GM23338 (cell line): ENCODE measurements around the gene SNAI1. TPM values are rescaled to one million over a fixed set of nuclear protein-coding genes. Genes with fewer than 3 reads are reported as not detected.

ENCODE experiments used
- ATAC-seq: fragments of 200-7000 bp; cut with Tn5 transposase; 3 replicates; pipeline ENCODE4 v1.9.1; 2020
- DNase-seq: peaks from one replicate; pipeline ENCODE4 v3.0.0-alpha.2; 2015; ENCODE audit warnings: low spot score
- H2AFZ ChIP-seq: fragments of 200-600 bp; sonication (generic); 2 replicates; pipeline ENCODE4 v1.8.0; 2016; ENCODE audit warnings: antibody characterized with exemption, mild to moderate bottlenecking, moderate library complexity
- H3F3A ChIP-seq: fragments of 200-600 bp; sonication (generic); replicated peaks from 2 replicates; pipeline ENCODE4 v1.8.0; 2017; ENCODE audit warnings: antibody characterized with exemption, mixed run types, low read depth
- H3K27ac ChIP-seq: fragments of 200-600 bp; sonication (generic); 2 replicates; pipeline ENCODE4 v1.6.1; 2016; ENCODE audit warnings: low read depth
- H3K27me3 ChIP-seq: fragments of 200-600 bp; sonication (generic); 2 replicates; pipeline ENCODE4 v1.8.0; 2016; ENCODE audit warnings: mild to moderate bottlenecking, mixed run types, moderate library complexity; ENCODE audit not compliant: insufficient read depth
- H3K36me3 ChIP-seq: fragments of 200-600 bp; sonication (generic); 2 replicates; pipeline ENCODE4 v1.8.0; 2016; ENCODE audit warnings: mild to moderate bottlenecking; ENCODE audit not compliant: insufficient read depth
- H3K4me1 ChIP-seq: fragments of 200-600 bp; sonication (generic); 2 replicates; pipeline ENCODE4 v1.8.0; 2016; ENCODE audit warnings: mild to moderate bottlenecking, moderate library complexity; ENCODE audit not compliant: insufficient read depth
- H3K4me2 ChIP-seq: fragments of 200-600 bp; sonication (generic); 2 replicates; pipeline ENCODE4 v1.7.1; 2017; ENCODE audit warnings: mixed run types
- H3K4me3 ChIP-seq: fragments of 200-600 bp; sonication (generic); 2 replicates; pipeline ENCODE4 v1.6.1; 2016; ENCODE audit warnings: mixed run types
- H3K79me2 ChIP-seq: fragments of 200-600 bp; sonication (generic); replicated peaks from 2 replicates; pipeline ENCODE4 v1.8.0; 2017; ENCODE audit warnings: mild to moderate bottlenecking; ENCODE audit not compliant: insufficient read depth
- H3K9me2 ChIP-seq: fragments of 200-600 bp; sonication (generic); 2 replicates; pipeline ENCODE4 v1.8.0; 2017; ENCODE audit not compliant: insufficient read depth
- H4K20me1 ChIP-seq: fragments of 200-600 bp; sonication (generic); replicated peaks from 2 replicates; pipeline ENCODE4 v1.8.0; 2017; ENCODE audit warnings: mild to moderate bottlenecking; ENCODE audit not compliant: insufficient read depth
- H3K27ac Mint-ChIP-seq: 2 replicates; pipeline ENCODE4 v1.8.0; 2020; ENCODE audit warnings: inconsistent platforms, mild to moderate bottlenecking, moderate library complexity, mixed read lengths
- H3K27me3 Mint-ChIP-seq: 3 replicates; pipeline ENCODE4 v1.8.0; 2022; ENCODE audit warnings: low read depth, mild to moderate bottlenecking, moderate library complexity, mixed read lengths, inconsistent platforms; ENCODE audit not compliant: insufficient read depth, poor library complexity
- H3K36me3 Mint-ChIP-seq: 3 replicates; pipeline ENCODE4 v1.8.0; 2021; ENCODE audit warnings: low read depth, mild to moderate bottlenecking, inconsistent platforms, moderate library complexity, mixed read lengths
- H3K4me1 Mint-ChIP-seq: 3 replicates; pipeline ENCODE4 v1.8.0; 2020; ENCODE audit warnings: mild to moderate bottlenecking, inconsistent platforms, mixed read lengths
- H3K4me3 Mint-ChIP-seq: 3 replicates; pipeline ENCODE4 v1.8.0; 2021; ENCODE audit warnings: moderate library complexity, mild to moderate bottlenecking, inconsistent platforms, mixed read lengths
- H3K9me3 Mint-ChIP-seq: 3 replicates; pipeline ENCODE4 v1.8.0; 2020; ENCODE audit warnings: moderate library complexity, mild to moderate bottlenecking, inconsistent platforms, mixed read lengths
- CREB1 ChIP-seq: fragments of 250-450 bp; sonication (Bioruptor Pico); IDR thresholded peaks from 2 replicates; pipeline ENCODE4 v1.5.0; 2020; ENCODE audit warnings: low read depth, mild to moderate bottlenecking, moderate library complexity
- ETS1 ChIP-seq: IDR thresholded peaks from 2 replicates; pipeline ENCODE4 v1.6.1; 2016; ENCODE audit warnings: antibody characterized with exemption
- EZH2 ChIP-seq: fragments of 200-600 bp; sonication (generic); IDR thresholded peaks from one replicate; pipeline ENCODE4 v1.8.0; 2017; ENCODE audit warnings: antibody characterized with exemption, mild to moderate bottlenecking, low read depth; ENCODE audit not compliant: unreplicated experiment
- EZH2phosphoT487 ChIP-seq: fragments of 200-600 bp; sonication (generic); IDR thresholded peaks from one replicate; pipeline ENCODE4 v1.8.1; 2018; ENCODE audit warnings: antibody characterized with exemption; ENCODE audit not compliant: unreplicated experiment
- JUNB ChIP-seq: IDR thresholded peaks from one replicate; pipeline ENCODE4 v1.6.1; 2016; ENCODE audit warnings: antibody characterized with exemption; ENCODE audit not compliant: unreplicated experiment
- NANOG ChIP-seq: IDR thresholded peaks from 2 replicates; pipeline ENCODE4 v1.6.1; 2016; ENCODE audit warnings: antibody characterized with exemption, borderline replicate concordance
- POLR2AphosphoS5 ChIP-seq: IDR thresholded peaks from 2 replicates; pipeline ENCODE4 v1.6.1; 2016; ENCODE audit warnings: antibody characterized with exemption, low read depth
- REST ChIP-seq: IDR thresholded peaks from one replicate; pipeline ENCODE4 v1.6.1; 2018; ENCODE audit warnings: antibody characterized with exemption; ENCODE audit not compliant: unreplicated experiment
- STAT1 ChIP-seq: IDR thresholded peaks from one replicate; pipeline ENCODE4 v1.6.1; 2016; ENCODE audit warnings: antibody characterized with exemption; ENCODE audit not compliant: unreplicated experiment
- ZNF114 ChIP-seq: fragments of 250-450 bp; sonication (Bioruptor Pico); IDR thresholded peaks from 2 replicates; pipeline ENCODE4 v1.5.0; 2020; ENCODE audit warnings: mild to moderate bottlenecking, moderate library complexity
- ZNF331 ChIP-seq: fragments of 250-450 bp; sonication (Bioruptor Pico); IDR thresholded peaks from 2 replicates; pipeline ENCODE4 v1.5.0; 2020; ENCODE audit warnings: low read depth, mild to moderate bottlenecking, moderate library complexity
- polyA plus RNA-seq: library from polyadenylated mRNA; unstranded; fragments of >200 nt; fragmentation: Nextera tagmentation; extraction: Ambion mirVana; gene quantifications from 2 replicates; pipeline ENCODE4 v1.2.1, GENCODE V29; 2016
- total RNA-seq: library from RNA; depleted of rRNA; stranded (reverse); fragments of >200 nt; shearing (Covaris generic); gene quantifications from 2 replicates; pipeline ENCODE4 v1.2.3, GENCODE V29; 2014
- TF ChIP-seq, protein P1 (sequence below): fragments of 250-450 bp; sonication (Bioruptor Pico); IDR thresholded peaks from 2 replicates; pipeline ENCODE4 v1.5.0; 2020; ENCODE audit warnings: mild to moderate bottlenecking, moderate library complexity
- TF ChIP-seq, protein P2 (sequence below), 2 experiments: fragments of 200-600 bp in 1 of 2; sonication (generic) in 1 of 2; conservative IDR thresholded peaks; 2 replicates each; pipeline versions ENCODE4 v1.5.1 to v1.6.1; 2016 to 2017; ENCODE audit warnings: antibody characterized with exemption in 2 of 2, low read depth in 2 of 2, mild to moderate bottlenecking in 2 of 2, moderate library complexity in 1 of 2

SNAI1 gene
- total and polyA plus RNA-seq, 2 experiments from 2014 or later: 4.2 to 8.4 TPM

DNA sequence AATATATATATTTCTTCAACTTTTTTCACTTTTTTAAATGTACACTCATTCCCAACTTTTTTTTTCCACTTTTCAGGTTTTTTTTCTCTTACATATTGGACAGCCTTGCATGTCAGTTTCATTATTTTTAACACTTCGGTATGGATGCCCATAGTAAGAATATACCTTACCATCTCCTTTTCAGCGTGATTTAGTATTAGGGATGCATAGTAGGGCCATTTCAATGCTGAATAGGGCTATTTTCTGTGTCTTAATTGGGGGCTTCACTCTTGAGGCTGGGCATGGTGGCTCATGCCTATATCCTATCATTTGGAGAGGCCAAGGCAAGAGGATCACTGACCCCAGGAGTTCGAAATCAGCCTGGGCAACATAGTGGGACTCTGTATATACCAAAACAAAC is 39.8 kb upstream of the SNAI1 start:
- H3K4me3 Mint-ChIP-seq: no peak overlapping the region
- H3F3A ChIP-seq: 0 out of 2 replicates have a peak, but pooled peaks cover 6% of the 10 kb centered on the region
- peaks cover 51% of the 10 kb centered on the region for H4K20me1 ChIP-seq
- peaks cover 5% of the 10 kb centered on the region for H3K4me1 ChIP-seq
- H3K27me3 Mint-ChIP-seq: no peaks in the 10 kb centered on the region
- H3K79me2 ChIP-seq: peaks cover 82% of the 10 kb centered on the region
- no peaks in the 10 kb centered on the region for H3K27me3 ChIP-seq
- H3K4me3 ChIP-seq: no peak overlapping the region
- DNase-seq (no peak), ATAC-seq (no peak)
- H3K9me3 Mint-ChIP-seq: no peaks in the 10 kb centered on the region
- peaks cover 16% of the 10 kb centered on the region for H3K4me1 Mint-ChIP-seq
- peaks cover 54% of the 10 kb centered on the region for H3K36me3 ChIP-seq
- H3K36me3 Mint-ChIP-seq: peaks cover 72% of the 10 kb centered on the region
- TF ChIP-seq, protein P1, sequence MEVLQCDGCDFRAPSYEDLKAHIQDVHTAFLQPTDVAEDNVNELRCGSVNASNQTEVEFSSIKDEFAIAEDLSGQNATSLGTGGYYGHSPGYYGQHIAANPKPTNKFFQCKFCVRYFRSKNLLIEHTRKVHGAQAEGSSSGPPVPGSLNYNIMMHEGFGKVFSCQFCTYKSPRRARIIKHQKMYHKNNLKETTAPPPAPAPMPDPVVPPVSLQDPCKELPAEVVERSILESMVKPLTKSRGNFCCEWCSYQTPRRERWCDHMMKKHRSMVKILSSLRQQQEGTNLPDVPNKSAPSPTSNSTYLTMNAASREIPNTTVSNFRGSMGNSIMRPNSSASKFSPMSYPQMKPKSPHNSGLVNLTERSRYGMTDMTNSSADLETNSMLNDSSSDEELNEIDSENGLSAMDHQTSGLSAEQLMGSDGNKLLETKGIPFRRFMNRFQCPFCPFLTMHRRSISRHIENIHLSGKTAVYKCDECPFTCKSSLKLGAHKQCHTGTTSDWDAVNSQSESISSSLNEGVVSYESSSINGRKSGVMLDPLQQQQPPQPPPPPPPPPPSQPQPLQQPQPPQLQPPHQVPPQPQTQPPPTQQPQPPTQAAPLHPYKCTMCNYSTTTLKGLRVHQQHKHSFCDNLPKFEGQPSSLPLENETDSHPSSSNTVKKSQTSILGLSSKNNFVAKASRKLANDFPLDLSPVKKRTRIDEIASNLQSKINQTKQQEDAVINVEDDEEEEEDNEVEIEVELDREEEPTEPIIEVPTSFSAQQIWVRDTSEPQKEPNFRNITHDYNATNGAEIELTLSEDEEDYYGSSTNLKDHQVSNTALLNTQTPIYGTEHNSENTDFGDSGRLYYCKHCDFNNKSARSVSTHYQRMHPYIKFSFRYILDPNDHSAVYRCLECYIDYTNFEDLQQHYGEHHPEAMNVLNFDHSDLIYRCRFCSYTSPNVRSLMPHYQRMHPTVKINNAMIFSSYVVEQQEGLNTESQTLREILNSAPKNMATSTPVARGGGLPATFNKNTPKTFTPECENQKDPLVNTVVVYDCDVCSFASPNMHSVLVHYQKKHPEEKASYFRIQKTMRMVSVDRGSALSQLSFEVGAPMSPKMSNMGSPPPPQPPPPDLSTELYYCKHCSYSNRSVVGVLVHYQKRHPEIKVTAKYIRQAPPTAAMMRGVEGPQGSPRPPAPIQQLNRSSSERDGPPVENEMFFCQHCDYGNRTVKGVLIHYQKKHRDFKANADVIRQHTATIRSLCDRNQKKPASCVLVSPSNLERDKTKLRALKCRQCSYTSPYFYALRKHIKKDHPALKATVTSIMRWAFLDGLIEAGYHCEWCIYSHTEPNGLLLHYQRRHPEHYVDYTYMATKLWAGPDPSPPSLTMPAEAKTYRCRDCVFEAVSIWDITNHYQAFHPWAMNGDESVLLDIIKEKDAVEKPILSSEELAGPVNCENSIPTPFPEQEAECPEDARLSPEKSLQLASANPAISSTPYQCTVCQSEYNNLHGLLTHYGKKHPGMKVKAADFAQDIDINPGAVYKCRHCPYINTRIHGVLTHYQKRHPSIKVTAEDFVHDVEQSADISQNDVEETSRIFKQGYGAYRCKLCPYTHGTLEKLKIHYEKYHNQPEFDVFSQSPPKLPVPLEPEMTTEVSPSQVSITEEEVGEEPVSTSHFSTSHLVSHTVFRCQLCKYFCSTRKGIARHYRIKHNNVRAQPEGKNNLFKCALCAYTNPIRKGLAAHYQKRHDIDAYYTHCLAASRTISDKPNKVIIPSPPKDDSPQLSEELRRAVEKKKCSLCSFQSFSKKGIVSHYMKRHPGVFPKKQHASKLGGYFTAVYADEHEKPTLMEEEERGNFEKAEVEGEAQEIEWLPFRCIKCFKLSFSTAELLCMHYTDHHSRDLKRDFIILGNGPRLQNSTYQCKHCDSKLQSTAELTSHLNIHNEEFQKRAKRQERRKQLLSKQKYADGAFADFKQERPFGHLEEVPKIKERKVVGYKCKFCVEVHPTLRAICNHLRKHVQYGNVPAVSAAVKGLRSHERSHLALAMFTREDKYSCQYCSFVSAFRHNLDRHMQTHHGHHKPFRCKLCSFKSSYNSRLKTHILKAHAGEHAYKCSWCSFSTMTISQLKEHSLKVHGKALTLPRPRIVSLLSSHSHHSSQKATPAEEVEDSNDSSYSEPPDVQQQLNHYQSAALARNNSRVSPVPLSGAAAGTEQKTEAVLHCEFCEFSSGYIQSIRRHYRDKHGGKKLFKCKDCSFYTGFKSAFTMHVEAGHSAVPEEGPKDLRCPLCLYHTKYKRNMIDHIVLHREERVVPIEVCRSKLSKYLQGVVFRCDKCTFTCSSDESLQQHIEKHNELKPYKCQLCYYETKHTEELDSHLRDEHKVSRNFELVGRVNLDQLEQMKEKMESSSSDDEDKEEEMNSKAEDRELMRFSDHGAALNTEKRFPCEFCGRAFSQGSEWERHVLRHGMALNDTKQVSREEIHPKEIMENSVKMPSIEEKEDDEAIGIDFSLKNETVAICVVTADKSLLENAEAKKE (CRISPR knock-in tag): no peak
- TF ChIP-seq EZH2 (no peak), NANOG (no peak), EZH2phosphoT487 (no peak), ZNF114 (CRISPR knock-in tag) (no peak), ZNF331 (CRISPR knock-in tag) (no peak), STAT1 (no peak), JUNB (no peak), CREB1 (CRISPR knock-in tag) (no peak), ETS1 (no peak), POLR2AphosphoS5 (no peak), REST (no peak)
- TF ChIP-seq, protein P2, sequence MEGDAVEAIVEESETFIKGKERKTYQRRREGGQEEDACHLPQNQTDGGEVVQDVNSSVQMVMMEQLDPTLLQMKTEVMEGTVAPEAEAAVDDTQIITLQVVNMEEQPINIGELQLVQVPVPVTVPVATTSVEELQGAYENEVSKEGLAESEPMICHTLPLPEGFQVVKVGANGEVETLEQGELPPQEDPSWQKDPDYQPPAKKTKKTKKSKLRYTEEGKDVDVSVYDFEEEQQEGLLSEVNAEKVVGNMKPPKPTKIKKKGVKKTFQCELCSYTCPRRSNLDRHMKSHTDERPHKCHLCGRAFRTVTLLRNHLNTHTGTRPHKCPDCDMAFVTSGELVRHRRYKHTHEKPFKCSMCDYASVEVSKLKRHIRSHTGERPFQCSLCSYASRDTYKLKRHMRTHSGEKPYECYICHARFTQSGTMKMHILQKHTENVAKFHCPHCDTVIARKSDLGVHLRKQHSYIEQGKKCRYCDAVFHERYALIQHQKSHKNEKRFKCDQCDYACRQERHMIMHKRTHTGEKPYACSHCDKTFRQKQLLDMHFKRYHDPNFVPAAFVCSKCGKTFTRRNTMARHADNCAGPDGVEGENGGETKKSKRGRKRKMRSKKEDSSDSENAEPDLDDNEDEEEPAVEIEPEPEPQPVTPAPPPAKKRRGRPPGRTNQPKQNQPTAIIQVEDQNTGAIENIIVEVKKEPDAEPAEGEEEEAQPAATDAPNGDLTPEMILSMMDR (conservative IDR thresholded peaks at IDR 0.05; ENCODE audit: low read depth in 2 of 2): no peak
- H2AFZ ChIP-seq: no peak overlapping the region
- no peaks in the 10 kb centered on the region for H3K9me2 ChIP-seq
- H3K27ac Mint-ChIP-seq: no peak overlapping the region
- no peak overlapping the region for H3K27ac ChIP-seq
- no peak overlapping the region for H3K4me2 ChIP-seq
